ENCODE measurements around the gene PCMTD2. TPM values are rescaled to one million over a fixed set of nuclear protein-coding genes. Genes with fewer than 3 reads are reported as not detected.

PCMTD2 gene
- total and polyA plus RNA-seq, 2 experiments from 2014 or later, result 37.7 to 79.2 TPM

DNA sequence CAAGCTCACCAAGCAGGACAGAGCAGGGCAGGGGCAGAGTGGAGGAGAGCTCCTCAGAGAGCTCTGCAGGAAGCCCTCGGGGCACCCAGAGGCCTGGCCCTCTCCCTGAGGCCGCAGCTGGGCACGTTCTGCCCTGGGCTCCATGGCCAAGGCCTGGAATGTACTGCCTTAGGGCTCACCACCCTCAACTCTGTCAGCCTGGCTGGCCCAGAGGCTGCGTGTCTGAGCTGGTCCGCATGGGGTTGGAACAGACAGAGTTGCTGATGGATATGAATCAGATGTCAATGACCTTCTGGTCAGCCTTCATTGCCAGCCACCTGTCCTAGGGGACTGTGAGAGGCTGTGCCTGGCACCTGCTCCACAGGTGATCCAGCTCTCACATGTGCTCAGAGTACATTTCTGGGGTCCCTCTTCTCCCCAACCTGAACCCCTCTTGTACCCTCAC is 33.2 kb upstream of the PCMTD2 start:
- Histone ChIP-seq H3K36me3 (replicated peaks; ENCODE audit: insufficient read depth, low read depth) (no peaks in the 10 kb centered on the region), H3K9me2 (replicated peaks; ENCODE audit: insufficient read depth) (no peaks in the 10 kb centered on the region), H3K4me3 (no peak overlapping the region), H3K79me2 (no peaks in the 10 kb centered on the region), H3K9me3 (ENCODE audit: low read depth) (no peaks in the 10 kb centered on the region), H3K4me1 (ENCODE audit: insufficient read depth) (peaks cover 36% of the 10 kb centered on the region), H3K27ac (peak overlapping the region; percentile 53), H3K27me3 (no peaks in the 10 kb centered on the region), H3K4me2 (no peak overlapping the region), H4K20me1 (ENCODE audit: insufficient read depth, poor library complexity, severe bottlenecking) (no peaks in the 10 kb centered on the region), H2AFZ (no peak overlapping the region)
- DNase-seq (ENCODE audit: low spot score), result peak; percentile 27
- 65% methylated on average over 5 of the region's 5 CpGs for WGBS (ENCODE audit: low lambda C conversion rate, missing lambda C conversion rate)
- TF ChIP-seq EZH2phosphoT487 (IDR thresholded peaks at IDR 0.05; ENCODE audit: low read depth, severe bottlenecking, unreplicated experiment), result no peak
- no peak for TF ChIP-seq EZH2 (IDR thresholded peaks at IDR 0.05; ENCODE audit: borderline replicate concordance)
- TF ChIP-seq, protein P1, sequence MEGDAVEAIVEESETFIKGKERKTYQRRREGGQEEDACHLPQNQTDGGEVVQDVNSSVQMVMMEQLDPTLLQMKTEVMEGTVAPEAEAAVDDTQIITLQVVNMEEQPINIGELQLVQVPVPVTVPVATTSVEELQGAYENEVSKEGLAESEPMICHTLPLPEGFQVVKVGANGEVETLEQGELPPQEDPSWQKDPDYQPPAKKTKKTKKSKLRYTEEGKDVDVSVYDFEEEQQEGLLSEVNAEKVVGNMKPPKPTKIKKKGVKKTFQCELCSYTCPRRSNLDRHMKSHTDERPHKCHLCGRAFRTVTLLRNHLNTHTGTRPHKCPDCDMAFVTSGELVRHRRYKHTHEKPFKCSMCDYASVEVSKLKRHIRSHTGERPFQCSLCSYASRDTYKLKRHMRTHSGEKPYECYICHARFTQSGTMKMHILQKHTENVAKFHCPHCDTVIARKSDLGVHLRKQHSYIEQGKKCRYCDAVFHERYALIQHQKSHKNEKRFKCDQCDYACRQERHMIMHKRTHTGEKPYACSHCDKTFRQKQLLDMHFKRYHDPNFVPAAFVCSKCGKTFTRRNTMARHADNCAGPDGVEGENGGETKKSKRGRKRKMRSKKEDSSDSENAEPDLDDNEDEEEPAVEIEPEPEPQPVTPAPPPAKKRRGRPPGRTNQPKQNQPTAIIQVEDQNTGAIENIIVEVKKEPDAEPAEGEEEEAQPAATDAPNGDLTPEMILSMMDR (IDR thresholded peaks at IDR 0.05; ENCODE audit: poor library complexity), result no peak

DNA sequence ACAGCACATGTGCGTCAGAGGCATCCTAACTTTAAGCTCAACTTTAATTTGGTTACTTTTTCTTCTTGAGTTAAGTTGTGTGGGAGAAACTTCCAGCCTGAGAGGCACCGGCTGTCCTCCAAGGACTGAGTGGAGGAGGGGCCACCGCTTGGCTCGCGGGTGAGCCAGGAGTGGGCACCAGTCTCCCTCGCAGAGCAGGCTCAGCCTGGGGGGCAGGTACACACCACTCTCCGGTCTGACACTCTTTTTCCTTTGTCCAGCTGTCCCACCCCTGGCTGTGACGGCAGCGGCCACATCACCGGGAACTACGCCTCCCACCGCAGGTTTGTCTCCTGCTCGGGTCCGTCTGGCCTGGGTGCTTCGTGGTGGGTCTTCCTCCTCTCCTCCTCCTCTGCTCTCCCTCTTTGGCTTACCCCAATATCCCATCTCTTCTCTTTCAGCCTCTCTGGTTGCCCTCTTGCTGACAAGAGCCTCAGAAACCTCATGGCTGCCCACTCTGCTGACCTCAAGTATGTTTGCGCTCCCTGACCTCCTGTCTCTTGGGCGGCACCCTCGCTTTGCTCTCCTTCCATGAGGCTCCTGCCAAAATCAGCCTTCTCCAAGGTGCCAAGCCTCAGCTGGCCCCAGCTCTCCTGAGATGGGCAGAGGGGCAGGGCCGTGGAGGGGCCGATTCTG is 32.6 kb upstream of the PCMTD2 start:
- no peaks in the 10 kb centered on the region for H3K27me3 ChIP-seq
- no peak overlapping the region for H3K4me3 ChIP-seq
- H4K20me1 ChIP-seq (ENCODE audit: insufficient read depth, poor library complexity, severe bottlenecking), result no peaks in the 10 kb centered on the region
- no peak overlapping the region for H3K27ac ChIP-seq
- TF ChIP-seq, protein P1 (IDR thresholded peaks at IDR 0.05; ENCODE audit: poor library complexity), result no peak
- TF ChIP-seq EZH2 (IDR thresholded peaks at IDR 0.05; ENCODE audit: borderline replicate concordance) (no peak), EZH2phosphoT487 (IDR thresholded peaks at IDR 0.05; ENCODE audit: low read depth, severe bottlenecking, unreplicated experiment) (no peak)
- H3K4me2 ChIP-seq, result no peak overlapping the region
- no peaks in the 10 kb centered on the region for H3K9me3 ChIP-seq (ENCODE audit: low read depth)
- no peak for DNase-seq (ENCODE audit: low spot score)
- WGBS (ENCODE audit: low lambda C conversion rate, missing lambda C conversion rate), result 80% methylated on average over 20 of the region's 20 CpGs
- no peaks in the 10 kb centered on the region for H3K79me2 ChIP-seq
- H3K4me1 ChIP-seq (ENCODE audit: insufficient read depth), result peaks cover 36% of the 10 kb centered on the region
- H2AFZ ChIP-seq, result peak overlapping the region; percentile 21
- no peaks in the 10 kb centered on the region for H3K36me3 ChIP-seq (replicated peaks; ENCODE audit: insufficient read depth, low read depth)
- H3K9me2 ChIP-seq (replicated peaks; ENCODE audit: insufficient read depth), result no peaks in the 10 kb centered on the region

DNA sequence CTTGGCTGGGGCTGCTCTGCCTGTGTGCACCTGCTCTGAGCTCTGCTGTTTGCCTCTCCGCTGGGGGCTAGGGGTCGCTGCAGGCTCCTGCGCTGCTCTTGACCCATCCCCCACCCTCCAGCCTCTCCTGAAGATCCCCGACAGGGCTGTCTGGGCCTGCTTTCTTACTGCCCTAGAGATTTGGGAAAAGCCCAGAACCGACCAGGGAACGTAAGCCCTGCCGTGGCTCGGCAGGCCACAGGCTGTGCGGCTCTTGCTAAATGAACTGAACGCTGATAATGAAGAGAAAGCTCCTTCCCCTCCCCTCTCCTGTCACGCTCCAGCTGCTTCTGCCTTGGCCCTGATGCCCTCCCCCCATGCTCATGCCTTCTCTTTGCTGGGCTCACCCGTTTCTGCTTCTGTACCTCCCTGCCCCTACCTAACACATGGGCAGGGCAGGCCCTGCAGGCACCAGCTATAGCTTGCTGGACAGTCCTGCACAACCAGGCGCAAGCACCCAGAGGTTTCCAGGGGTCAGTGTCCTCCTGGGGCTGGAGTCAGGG is 32.0 kb upstream of the PCMTD2 start:
- H3K9me3 ChIP-seq (ENCODE audit: low read depth), result no peaks in the 10 kb centered on the region
- H3K36me3 ChIP-seq (replicated peaks; ENCODE audit: insufficient read depth, low read depth), result no peaks in the 10 kb centered on the region
- peak overlapping the region; percentile 47 for H3K4me2 ChIP-seq
- WGBS (ENCODE audit: low lambda C conversion rate, missing lambda C conversion rate), result 27% methylated on average over 10 of the region's 13 CpGs
- peak overlapping the region; percentile 21 for H2AFZ ChIP-seq
- H3K4me3 ChIP-seq, result no peak overlapping the region
- peaks cover 36% of the 10 kb centered on the region for H3K4me1 ChIP-seq (ENCODE audit: insufficient read depth)
- H3K79me2 ChIP-seq, result no peaks in the 10 kb centered on the region
- no peak for TF ChIP-seq EZH2 (IDR thresholded peaks at IDR 0.05; ENCODE audit: borderline replicate concordance)
- TF ChIP-seq EZH2phosphoT487 (IDR thresholded peaks at IDR 0.05; ENCODE audit: low read depth, severe bottlenecking, unreplicated experiment), result no peak
- TF ChIP-seq, protein P1 (IDR thresholded peaks at IDR 0.05; ENCODE audit: poor library complexity), result peak; percentile 53
- peak overlapping the region; percentile 87 for H3K27ac ChIP-seq
- H3K27me3 ChIP-seq, result no peaks in the 10 kb centered on the region
- no peaks in the 10 kb centered on the region for H3K9me2 ChIP-seq (replicated peaks; ENCODE audit: insufficient read depth)
- DNase-seq (ENCODE audit: low spot score), result peak; percentile 82
- H4K20me1 ChIP-seq (ENCODE audit: insufficient read depth, poor library complexity, severe bottlenecking), result no peaks in the 10 kb centered on the region

All from hepatocyte (in vitro differentiated cells).